GM18499 (cell line): ENCODE data around the gene COL27A1.
"Not testable (repeated sequence)": the region's sequence is repeated elsewhere in the genome, so short reads cannot be mapped to it uniquely, and the experiment has no call there.

ENCODE experiments used
- ATAC-seq: cut with Tn5 transposase; IDR thresholded peaks from one replicate; pipeline ENCODE4 v1.9.1; 2021; ENCODE audit warnings: moderate number of reproducible peaks; ENCODE audit not compliant: insufficient read depth, unreplicated experiment

Gene COL27A1

GRCh38 chr9:114122136-114123027, 33.0 kb upstream of the COL27A1 start:
- no peak for ATAC-seq

GRCh38 chr9:114123031-114123977, 32.0 kb upstream of the COL27A1 start:
- ATAC-seq = no peak

GRCh38 chr9:114124138-114124537, 31.2 kb upstream of the COL27A1 start:
- ATAC-seq = no peak

DNA sequence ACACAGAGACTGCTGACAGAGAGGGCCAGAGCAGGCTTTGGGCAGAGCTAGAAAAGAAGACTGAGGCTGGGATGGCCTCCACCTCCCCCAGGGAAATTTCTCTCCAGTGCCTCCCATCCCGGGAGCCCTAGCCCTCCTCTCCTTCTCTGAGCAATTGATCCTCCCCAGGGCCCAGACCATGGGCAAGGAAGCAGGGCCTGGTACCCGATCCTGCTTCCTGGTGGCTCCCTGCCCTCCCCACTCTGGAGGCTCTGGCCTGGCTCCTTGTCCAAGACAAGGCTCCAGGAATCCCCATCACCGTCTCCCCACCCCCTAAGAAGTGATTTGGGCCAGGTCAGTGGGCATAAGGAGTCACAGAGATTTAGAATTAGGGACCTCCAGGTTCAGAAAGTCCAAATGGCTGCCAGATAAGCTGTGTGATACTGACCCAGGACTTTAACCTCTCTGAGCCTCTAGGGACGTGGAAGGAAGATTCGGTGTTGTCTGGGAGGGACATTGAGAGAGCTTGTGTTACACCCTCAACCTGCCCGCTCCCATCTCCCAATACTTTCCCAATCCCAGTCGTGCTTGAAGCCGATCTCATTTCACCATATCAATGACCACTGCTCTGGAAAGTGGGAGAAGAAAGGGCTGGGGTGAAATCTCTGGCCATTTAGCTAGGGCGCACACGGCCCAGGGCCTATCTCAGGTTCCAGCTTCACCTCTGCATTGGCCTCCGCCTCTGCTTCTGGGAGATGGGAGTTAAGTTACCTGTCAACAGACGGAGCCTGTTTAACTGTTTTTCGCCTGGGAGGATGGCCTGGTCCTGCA, 30.5 kb upstream of the COL27A1 start:
- ATAC-seq = no peak

- ATAC-seq = no peak
Observed at GRCh38 chr9:114125476-114126013, 29.8 kb upstream of the COL27A1 start.

DNA sequence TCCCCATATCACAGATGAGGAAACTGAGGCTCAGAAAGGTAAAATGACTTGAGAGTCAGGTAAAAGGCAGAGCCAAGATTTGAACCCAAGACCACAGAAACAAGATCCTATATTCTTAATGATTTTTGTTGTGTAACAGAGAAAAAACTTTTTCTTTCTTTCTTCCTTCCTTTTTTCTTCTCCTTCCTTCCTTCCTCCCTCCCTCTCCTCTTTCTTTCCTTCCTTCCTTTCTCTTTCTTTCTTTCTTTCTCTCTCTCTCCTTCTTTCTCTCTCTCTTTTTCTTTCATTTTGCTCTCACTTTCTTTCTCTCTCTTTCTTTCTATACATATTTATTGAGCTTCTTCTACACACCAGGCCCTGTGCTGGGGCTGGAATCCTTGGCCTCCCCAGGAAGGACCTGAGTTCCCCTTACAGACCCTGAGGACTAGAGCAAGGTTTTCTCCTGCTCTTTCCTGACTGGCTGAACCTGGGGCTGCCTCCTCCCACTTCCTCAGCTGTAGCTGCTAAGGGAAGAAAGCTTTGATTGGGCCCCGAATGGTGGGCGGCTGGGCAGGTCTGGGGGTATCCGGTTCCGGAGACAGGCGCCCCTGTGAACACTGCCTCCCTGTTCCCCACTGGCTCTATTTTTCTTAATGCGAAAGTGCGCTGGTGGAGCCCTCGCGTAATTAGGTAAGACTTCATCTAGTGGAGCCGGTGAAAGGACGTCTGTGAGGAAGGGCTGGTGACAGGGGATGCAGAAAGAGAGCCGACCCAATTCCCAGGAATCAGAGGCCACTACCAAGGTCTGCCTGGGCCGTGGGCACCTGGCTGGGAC, 28.9 kb upstream of the COL27A1 start:
- ATAC-seq = no peak

GRCh38 chr9:114128759-114129158, 26.6 kb upstream of the COL27A1 start:
- not testable (repeated sequence) for ATAC-seq

GRCh38 chr9:114130141-114130540, 25.2 kb upstream of the COL27A1 start:
- ATAC-seq = no peak

DNA sequence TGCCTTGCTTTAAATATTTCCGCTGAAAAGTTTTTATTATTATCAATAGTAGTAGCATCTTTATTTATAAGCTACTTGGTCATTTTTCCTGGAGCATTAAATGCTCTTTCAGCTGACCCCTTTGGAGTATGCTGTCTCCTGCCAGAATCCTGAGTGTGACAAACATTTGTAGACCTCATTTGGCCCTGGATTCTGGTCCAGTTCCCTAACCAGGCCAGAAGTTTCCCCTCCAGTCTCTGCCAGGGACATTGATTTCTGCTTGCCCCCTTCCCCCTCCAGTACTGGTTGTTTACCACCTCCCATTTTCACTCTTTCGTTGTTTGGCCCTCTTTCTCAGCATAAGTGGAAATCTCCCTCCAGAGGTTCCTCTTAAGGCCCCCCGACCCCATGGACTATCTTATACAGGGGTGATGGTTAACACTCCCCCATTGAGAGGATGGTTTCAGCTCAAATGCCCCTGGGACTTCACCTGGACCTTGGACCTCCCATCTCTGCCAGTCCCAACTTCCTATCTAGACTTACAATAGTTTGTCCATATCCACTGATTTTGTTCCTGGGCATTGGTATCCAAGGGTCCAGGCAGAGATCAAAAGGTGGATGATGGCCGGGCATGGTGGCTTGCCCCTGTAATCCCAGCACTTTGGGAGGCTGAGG, 24.6 kb upstream of the COL27A1 start:
- no peak for ATAC-seq

DNA sequence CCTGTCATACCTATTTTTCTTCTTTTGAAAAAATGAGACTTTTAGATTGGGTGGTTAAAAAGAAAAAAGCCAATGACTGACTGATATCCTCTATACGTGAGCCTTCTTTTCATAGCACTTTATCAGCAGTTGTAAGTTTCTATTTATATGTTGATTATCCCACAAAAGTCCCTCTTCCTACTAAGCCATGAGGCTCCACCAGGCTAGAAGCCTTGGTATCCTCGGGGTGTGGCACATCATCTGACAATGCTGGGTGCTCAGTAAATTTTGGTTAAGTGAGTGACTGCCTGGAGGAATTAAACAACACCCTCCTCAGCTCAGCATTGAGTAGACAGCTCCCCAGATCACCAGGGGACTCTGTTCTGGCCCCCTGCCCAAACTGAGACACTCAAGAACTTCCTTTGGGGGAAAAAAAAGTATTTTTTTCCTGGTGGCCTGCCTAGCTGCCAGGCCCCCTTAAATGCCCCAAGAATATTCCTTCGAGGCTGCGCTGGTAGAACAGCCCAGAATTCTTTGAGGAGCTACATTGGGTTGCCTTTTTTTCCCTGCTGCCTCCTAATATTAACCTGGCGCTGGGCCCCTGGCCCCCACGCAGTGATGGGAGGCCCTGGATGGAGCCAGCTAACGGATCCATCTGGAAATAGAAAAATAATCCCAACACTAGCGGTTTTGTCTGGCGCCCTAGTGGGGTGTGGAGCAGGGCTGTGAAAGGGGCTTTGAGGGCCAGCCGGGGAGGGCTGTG, 23.4 kb upstream of the COL27A1 start:
- no peak for ATAC-seq

- ATAC-seq = no peak
Observed at GRCh38 chr9:114132550-114132918, 22.8 kb upstream of the COL27A1 start.

DNA sequence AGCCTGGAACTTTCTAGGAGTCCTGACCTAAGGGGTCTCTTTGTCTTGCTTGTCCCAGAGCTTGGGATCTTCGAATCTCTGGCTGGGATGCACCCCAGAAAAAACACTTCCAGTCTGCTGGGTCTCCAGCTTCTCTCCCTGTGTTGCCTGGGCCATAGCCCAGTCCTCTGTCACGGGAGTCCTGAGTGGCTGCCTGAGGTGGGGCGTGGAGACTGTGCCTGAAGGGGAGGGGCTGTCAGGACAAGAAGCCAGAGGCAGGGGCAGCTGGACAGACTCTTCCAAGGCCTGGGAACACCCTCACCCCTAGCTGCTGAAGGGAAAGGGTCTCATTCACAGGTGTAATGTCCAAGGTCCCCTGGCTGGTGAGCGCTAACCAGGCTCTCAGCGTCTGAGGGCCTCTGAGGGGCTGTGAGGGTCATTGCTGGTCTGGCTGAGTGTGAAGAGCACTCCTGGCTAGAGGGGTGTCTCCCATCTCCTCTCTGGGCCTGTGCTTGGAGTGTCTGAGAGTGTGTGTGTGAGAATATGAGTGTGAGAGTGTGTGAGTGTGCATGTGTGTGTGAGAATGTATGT, 20.4 kb upstream of the COL27A1 start:
- ATAC-seq = no peak

DNA sequence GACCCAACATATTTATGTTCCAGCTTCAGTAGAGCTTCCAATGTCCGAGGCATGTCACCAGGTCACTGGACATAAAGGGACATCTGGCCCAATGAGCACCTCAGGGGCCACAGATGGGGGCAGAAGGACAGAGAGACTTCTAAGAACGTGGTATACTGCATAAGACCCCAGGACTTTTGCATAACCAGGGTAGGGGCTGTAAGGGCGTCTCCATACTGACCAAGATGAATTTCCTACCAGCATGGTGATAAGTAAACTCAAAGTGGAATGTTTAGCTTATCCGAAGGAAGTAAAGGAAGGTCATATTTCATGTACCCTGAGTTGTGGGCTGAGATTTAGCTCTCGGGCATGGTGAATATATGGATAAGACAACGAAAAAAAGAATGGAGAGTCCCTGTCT, 17.5 kb upstream of the COL27A1 start:
- ATAC-seq = no peak

- ATAC-seq = no peak
Observed at GRCh38 chr9:114138552-114138971, 16.8 kb upstream of the COL27A1 start.

DNA sequence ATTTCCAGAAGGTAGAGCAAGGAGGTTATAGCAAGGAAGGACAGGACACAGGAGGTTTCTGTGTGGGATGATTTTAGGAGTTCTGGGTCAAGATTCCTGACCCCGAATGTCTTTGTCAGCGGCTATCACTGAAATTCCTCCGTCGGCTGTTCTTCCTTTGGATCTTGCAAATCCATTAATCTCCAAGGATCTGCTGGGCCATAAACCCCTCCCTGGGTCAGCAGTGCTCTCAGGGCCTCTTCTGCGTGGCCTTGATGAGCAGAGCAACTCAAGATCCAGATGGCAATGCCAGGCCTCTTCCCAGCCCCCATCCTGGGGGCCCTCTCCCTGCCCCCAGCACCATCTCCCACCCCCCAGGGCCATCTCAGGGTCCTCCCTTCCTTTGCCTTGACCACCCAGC, 16.3 kb upstream of the COL27A1 start:
- ATAC-seq = no peak

GRCh38 chr9:114140401-114140800, 14.9 kb upstream of the COL27A1 start:
- ATAC-seq = no peak

DNA sequence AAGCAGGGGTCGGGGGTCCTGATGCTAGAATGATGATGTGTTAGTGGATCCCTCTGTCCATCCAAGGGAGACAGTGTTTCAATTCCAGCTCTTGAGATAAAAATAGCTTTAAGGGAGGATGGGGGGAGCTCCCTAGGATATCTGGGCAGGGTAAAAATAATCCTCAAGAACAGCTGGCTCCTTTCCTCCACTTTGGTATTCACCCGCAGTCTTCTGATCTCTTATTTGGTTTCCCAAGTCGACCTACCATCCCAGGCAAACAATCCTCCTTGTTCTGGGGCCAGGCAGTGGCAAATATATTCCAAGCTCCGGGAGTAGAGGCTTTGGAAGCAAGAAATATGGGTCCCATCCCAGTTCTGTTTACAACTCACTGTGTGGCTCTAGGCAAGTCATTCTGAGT, 14.5 kb upstream of the COL27A1 start:
- no peak for ATAC-seq
